Measurements from ENCODE around the gene SYT8.
"Not testable (repeated sequence)": the region's sequence is repeated elsewhere in the genome, so short reads cannot be mapped to it uniquely, and the experiment has no call there.

The SYT8 gene

GRCh38 chr11:1834779-1835670 is at the start of gene SYT8:
Gene SYT8, plus strand, starts transcription at chr11:1834990. Its CDS starts 116 bp downstream, at chr11:1835106.
- no peak for DNase-seq

- no peak for DNase-seq
Measured at GRCh38 chr11:1785749-1786413, 48.9 kb upstream of the SYT8 start.

GRCh38 chr11:1786466-1786865 is 48.3 kb upstream of the SYT8 start:
- DNase-seq: no peak

- DNase-seq: no peak
Measured at GRCh38 chr11:1791912-1792311, 42.9 kb upstream of the SYT8 start.

- DNase-seq: no peak
Measured at GRCh38 chr11:1792461-1792860, 42.3 kb upstream of the SYT8 start.

GRCh38 chr11:1793081-1793480 is 41.7 kb upstream of the SYT8 start:
- no peak for DNase-seq

- no peak for DNase-seq
Measured at GRCh38 chr11:1796413-1797011, 38.3 kb upstream of the SYT8 start.

GRCh38 chr11:1797391-1798125 is 37.2 kb upstream of the SYT8 start:
- no peak for DNase-seq

GRCh38 chr11:1803246-1803645 is 31.5 kb upstream of the SYT8 start:
- no peak for DNase-seq

GRCh38 chr11:1803835-1804519 is 30.8 kb upstream of the SYT8 start:
- not testable (repeated sequence) for DNase-seq

- DNase-seq: no peak
Measured at GRCh38 chr11:1805525-1805924, 29.3 kb upstream of the SYT8 start.

GRCh38 chr11:1807264-1807995 is 27.4 kb upstream of the SYT8 start:
- DNase-seq: no peak

- DNase-seq: no peak
Measured at GRCh38 chr11:1810761-1811160, 24.0 kb upstream of the SYT8 start.

- DNase-seq: no peak
Measured at GRCh38 chr11:1812274-1812673, 22.5 kb upstream of the SYT8 start.

- no peak for DNase-seq
Measured at GRCh38 chr11:1812801-1813200, 22.0 kb upstream of the SYT8 start.

- DNase-seq: not testable (repeated sequence)
Measured at GRCh38 chr11:1813356-1813755, 21.4 kb upstream of the SYT8 start.

GRCh38 chr11:1814691-1815090 is 20.1 kb upstream of the SYT8 start:
- DNase-seq: no peak

GRCh38 chr11:1815311-1815710 is 19.5 kb upstream of the SYT8 start:
- DNase-seq: no peak

- DNase-seq: no peak
Measured at GRCh38 chr11:1815751-1816150, 19.0 kb upstream of the SYT8 start.

GRCh38 chr11:1817000-1817399 is 17.8 kb upstream of the SYT8 start:
- DNase-seq: no peak

- DNase-seq: no peak
Measured at GRCh38 chr11:1817511-1817910, 17.3 kb upstream of the SYT8 start.

- DNase-seq: no peak
Measured at GRCh38 chr11:1819074-1819473, 15.7 kb upstream of the SYT8 start.

Data from NCI-H2029 treated with DMSO at 0.1 percent for 48 hours (cell line).